Middle frontal gyrus (tissue), 1 donor: Measurements from ENCODE around the gene EYS.

Experiments
- DNase-seq: peaks from one replicate; pipeline ENCODE4 v3.0.0-alpha.2; 2015; ENCODE audit warnings: low spot score; ENCODE audit errors: extremely low spot score

EYS gene

DNA sequence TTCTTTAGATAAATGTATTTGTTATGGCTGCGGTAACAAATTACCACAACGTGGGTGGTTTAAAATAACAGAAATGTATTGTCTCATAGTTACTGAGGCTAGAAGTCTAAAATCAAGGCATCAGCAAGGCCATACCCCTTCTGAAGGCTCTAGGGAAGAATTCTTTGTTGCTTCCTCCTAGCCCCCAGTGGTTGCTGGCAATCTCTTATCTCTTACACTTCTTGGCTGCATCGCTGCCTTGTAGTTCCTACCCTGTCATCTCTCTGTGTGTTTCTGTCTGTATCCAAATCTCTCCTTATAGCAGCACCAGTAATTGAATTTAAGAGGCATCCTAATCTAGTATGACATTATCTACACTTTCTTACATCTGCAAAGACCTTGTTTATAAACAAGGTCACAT lies 1536.7 kb downstream of the EYS start:
- no peak for DNase-seq

DNA sequence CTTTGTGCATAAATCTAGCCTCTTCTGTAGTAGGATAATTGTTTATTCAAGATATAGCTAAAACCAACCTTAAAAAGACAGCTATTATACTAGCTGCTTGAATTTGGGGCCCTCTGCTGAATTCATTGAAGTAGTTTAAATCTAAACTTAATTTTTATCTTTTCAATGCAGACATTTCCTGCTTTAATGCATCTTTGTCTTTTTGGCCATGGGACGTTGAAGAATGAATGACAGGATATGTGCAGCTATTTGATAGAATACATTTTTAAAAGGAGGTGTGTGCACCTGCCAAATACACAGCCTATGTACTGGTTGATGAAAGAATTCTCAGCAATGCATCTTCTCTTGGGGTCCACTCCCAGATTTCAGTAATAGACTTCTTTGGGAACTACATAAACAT lies 1546.5 kb downstream of the EYS start:
- DNase-seq = no peak

DNA sequence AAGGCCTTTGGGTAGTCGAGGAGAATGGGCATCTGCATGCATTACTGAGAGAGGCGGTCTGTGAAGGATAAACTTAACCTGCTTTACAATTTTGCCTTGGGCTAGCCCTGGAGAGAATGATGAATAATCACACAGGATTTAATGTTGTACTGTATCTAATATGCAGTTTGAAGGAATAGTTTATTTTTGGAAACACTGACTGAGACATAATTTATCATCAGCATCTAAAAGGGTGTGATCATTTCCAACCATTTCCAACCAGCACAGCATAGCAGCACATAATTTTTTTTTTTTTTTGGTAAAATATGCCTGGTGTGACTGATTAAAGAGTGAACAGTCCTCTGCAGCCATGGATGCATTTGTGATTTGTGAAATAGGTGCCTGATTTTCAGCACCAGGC lies 1552.0 kb downstream of the EYS start:
- DNase-seq = no peak

DNA sequence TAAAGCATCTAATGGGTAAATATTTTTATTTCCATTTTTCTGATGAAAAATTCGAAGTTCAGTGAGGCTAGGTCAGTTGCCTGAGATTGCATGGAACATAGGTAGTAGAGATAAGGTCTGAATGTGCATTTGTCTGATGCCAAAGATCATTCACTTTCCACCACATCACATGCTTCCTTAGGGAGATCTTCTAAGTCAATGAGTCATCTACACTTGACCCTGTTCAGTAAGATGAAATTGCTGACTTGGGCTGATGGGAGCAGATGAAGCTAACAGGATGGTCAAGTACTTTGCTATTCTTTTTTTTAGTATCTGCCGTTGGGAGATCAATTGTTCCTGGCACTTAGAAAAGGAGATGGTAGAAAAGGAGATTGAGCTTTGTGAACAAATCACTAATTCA lies 1560.2 kb downstream of the EYS start:
- no peak for DNase-seq

GRCh38 chr6:64146094-64146493 lies 1560.9 kb downstream of the EYS start:
- no peak for DNase-seq

DNA sequence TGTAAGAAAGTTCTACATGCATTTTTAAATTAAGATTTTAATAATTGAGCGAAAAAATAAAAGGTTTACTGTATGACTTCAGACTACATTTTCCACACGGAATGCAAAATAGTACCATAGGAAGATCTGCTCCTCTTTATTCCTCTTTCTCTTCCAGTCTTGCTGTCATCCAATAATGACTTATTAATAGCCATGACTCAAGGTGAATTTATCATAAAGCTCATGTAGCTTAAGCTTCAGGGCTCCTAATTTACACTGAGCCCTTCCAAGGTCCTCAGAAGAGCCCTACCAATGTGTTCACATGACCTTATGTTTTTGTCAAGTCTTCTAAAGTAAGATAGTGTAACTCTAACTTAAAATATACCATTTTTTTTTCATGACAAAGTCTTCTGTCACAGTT lies 1561.4 kb downstream of the EYS start:
- no peak for DNase-seq

- DNase-seq = no peak
Observed at GRCh38 chr6:64143101-64143500, 1563.9 kb downstream of the EYS start.

DNA sequence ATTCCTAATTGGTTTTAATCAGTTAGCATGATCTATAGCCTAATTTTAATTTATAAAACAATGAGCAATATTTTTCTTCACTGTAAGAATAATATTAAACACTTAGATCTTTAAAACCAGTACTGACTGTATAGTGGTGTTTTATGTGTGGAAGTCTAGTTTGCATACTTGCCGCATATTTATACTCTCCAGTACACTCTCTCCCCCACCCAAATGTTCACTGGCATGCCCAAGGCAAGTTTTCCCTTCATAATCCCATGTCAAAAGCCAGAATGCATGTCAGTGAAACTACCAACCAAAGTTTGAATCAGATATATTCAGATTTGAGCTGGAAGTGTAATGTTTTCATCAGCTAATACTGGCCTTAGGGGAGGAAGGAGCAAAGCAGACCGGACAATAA lies 1565.3 kb downstream of the EYS start:
- DNase-seq = no peak

DNA sequence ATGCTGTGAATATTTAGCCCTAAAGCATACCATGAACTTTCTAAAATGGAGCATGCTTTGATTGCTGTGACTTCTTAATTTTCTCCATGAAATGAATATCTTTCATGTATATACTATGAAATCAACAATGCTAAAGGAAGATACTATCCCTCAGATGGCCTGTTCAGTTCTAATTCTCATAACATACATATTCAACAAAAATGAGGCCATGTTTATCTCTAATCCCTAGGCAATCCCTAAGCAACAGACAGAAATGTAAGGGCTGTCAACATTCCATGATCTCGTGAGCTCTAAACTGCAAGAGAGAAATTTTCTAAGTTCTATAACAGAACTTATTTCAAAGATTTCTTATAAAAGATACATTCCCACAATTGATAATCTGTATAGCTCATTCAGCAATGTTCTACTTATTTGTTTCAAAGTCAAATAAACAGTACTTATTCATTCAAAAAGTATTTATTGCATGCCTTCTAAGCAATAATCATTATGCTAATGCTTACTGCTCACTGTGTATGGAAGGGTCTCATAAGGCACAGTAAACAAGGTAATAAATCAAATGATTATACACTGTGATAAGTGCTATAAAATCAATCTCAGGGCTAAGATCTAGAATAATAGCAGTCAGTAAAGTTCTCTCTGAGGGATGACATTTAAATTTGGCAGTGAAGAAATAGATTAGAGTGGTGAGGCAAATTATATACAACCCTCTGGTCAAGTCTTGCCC lies 1578.6 kb downstream of the EYS start:
- no peak for DNase-seq

DNA sequence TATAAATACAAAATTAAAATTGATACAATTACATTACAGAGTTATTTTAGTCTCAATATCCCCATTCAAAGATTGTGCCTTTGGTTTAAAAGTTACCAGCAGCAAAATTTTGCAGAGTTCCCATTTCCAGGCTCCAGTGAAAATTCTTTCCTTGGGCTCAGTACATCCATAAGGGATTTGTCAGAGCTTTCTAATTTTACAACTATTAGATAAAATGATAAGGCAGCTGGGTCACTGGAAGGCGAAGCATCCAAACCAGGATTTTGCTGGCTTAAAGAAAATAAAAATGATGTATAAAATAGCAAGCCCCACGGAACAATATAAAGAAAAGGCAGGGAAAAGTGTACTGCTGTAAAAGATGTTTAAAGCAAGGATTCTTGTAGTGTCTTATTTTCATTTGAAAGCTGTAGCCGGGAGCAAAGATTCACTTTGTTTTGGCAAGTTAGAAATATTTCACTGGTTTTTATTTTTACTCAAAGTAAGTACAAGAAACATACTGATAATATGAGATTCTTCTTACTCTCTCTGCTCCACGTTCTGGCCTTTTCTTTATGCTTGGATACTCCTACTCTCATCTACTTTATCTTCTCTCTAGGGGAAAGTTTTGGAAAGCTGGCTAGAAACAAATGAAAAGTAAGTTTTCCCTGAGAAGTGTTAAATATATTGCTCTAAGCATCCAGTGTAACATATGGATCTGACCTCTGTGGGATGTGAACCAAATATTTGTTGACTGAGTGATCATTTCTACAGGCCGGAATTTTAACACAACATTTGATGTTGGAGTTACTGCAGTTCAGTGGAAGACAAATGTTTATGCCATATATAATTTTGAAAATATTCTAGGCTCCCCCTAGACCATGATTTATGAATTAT lies 1583.0 kb downstream of the EYS start:
- no peak for DNase-seq

- DNase-seq = no peak
Observed at GRCh38 chr6:64122712-64123375, 1584.2 kb downstream of the EYS start.

DNA sequence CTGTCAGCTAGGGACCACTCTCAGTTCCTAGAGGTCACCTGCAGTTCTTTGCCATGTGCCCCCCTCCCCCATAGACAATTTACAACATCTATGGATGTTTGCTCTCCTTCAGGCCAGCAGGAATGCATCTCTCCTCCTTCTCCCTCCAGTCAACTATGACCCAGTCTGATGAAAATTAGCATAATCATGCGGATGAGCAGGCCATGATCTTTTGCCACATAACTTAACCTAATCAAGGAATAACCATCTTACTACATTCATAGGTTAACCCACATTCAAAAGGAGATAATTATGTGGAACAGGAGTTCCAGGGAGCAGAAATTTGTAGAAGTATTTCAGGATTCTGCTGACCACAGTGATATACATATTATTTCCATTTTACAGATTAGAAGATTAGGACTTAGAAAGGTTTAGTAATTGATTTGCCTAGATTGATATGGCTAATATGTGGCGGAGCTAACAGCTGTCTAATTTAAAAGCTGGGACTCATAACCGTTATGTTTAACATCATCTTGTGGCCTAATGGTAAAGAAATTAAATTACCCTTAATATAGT lies 1585.9 kb downstream of the EYS start:
- no peak for DNase-seq

- DNase-seq = no peak
Observed at GRCh38 chr6:64113704-64114103, 1593.3 kb downstream of the EYS start.

- no peak for DNase-seq
Observed at GRCh38 chr6:64104051-64104450, 1603.0 kb downstream of the EYS start.

- DNase-seq = no peak
Observed at GRCh38 chr6:64103480-64103879, 1603.5 kb downstream of the EYS start.

GRCh38 chr6:64100702-64101303 lies 1606.2 kb downstream of the EYS start:
- DNase-seq = no peak

DNA sequence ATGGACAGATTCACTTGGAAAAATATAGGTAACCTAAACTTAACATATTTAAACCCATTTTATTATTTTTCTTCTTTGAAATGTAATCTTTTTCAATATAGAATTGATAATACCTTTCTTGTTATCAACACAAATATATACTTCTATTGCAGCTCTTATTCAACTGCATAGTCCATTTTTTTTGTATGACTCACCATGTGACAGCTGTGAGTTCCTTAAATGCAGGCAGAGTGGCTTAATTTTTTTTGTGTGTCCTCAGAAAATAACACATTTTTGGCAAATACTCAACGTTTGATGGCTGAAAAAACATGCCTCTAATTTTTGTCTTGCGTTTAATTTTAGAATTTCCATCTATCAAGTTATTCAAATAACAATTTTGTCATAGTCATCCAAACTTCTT lies 1616.7 kb downstream of the EYS start:
- no peak for DNase-seq

DNA sequence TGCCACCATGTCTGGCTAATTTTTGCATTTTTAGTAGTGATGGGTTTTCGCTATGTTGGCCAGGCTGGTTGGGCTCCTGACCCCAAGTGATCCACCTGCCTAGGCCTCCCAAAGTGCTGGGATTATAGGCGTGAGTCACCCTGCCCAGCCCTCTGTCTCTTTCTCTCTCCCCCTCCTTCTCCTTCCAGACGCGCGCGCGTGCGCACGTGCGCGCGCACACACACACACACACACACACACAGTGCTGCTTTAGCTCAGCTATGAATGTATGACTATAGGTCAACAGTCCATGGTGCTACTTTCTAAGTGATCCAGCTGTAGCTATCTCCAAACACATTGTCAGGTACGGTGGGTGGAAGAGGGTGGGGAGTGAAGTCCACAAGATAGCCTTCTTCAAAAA lies 1621.9 kb downstream of the EYS start:
- no peak for DNase-seq

DNA sequence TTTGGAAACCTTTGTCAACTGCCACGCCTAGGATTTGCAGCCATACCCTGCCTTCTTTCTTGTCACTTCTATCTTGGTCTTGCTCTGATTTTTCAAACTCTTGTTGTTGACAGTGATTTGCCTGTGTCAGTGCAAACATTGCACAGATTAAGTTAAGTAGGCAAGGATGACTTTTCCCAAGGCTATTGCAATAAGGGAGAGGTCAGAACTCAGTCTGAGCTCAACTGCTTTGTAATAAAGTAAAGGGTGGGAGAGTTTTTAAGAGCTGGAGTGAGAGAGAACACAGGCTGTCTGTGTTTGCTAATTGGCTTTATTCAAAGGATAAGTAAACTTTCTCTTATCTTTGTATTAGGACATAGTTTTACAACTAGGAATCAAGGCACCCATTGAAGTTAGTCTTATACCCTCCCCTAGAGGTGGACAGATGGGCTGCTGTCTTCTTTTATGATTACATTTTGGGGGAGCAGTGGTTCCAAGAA lies 1622.8 kb downstream of the EYS start:
- no peak for DNase-seq

DNA sequence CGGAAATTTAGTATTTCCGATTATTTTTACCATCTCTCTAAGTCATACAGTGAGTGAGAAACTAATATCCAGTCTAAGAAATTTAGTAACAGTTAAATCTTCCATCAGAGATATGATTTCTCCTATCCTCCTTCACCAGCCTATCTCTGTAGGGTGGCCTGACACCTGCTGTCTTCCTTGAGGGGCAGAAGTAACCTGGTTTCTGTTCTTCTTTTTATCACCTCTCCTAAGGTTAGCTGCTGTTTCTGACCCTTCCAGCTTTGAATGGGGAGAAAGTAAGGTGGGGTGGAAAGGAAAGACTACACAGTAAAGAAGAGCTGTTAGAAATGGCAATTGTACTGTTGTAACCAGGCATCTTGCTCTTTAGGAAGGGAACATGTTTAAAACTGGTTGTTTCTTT lies 1623.8 kb downstream of the EYS start:
- DNase-seq = no peak

GRCh38 chr6:64081453-64081852 lies 1625.6 kb downstream of the EYS start:
- DNase-seq = no peak
